ENCODE data around the gene AMD1. TPM values are rescaled to one million over a fixed set of nuclear protein-coding genes. Genes with fewer than 3 reads are reported as not detected.
A peak's percentile ranks its signal among the peaks of the same experiment; 100 is the strongest.

Gene AMD1
- total and polyA plus RNA-seq, 2 of the 8 experiments (the other 6 are each of a cell fraction or from before 2014, with no cell fraction given) = 60.9 to 177 TPM

- ChIA-PET POLR2A (ENCODE audit: partially characterized antibody) (interaction anchor here (0.6 to 8.7 kb wide), 35 partner anchors 11 to 988 kb away, joined by 3 to 344 read pairs (median 4); partner anchors contain the start of genes CDK19, GTF3C6 and RPF2), CTCF (ENCODE audit: partially characterized antibody) (interaction anchor here (0.7 to 2.0 kb wide), 6 partner anchors 10 to 348 kb away, joined by 3 to 6 read pairs (median 3); no protein-coding TSS in a partner anchor)
- Histone ChIP-seq H2BK12ac (ENCODE audit: low read depth, low read length) (no peak overlapping the region), H3K36me3 (ENCODE audit: control insufficient read depth in 2 of 4, insufficient read depth in 4 of 4, low read length in 3 of 4) (no peaks in the 10 kb centered on the region), H3K79me1 (ENCODE audit: low read depth, low read length) (no peaks in the 10 kb centered on the region; the same call in 1 of the 2 replicates), H4K20me1 (replicated peaks in 1 of 2; ENCODE audit: control insufficient read depth in 1 of 2, insufficient read depth in 2 of 2, low read length in 2 of 2) (peaks cover 34 to 47% of the 10 kb centered on the region in 2 experiments), H2AK5ac (ENCODE audit: low read depth, low read length) (no peak overlapping the region), H3K56ac (replicated peaks; ENCODE audit: insufficient read length, low read depth, low read length) (no peak overlapping the region), H3K4ac (replicated peaks; ENCODE audit: insufficient read length, low read depth, low read length) (no peak overlapping the region), H4K91ac (replicated peaks; ENCODE audit: insufficient read length, low read length) (no peak overlapping the region), H2BK5ac (ENCODE audit: low read depth, low read length) (no peak overlapping the region), H3K4me1 (replicated peaks in 1 of 4; ENCODE audit: control insufficient read depth in 3 of 4, insufficient read depth in 4 of 4, low read length in 3 of 4) (peaks cover 0 to 9% (median 2%) of the 10 kb centered on the region in 4 experiments; a peak in 4 of 7 replicates), H4K8ac (ENCODE audit: extremely low read depth, insufficient read depth, low read length) (no peak overlapping the region), H3K23ac (ENCODE audit: insufficient read length) (no peak overlapping the region), H4K5ac (ENCODE audit: insufficient read length, low read depth, low read length) (no peak overlapping the region), H3K18ac (ENCODE audit: extremely low read depth, low read length) (no peak overlapping the region), H3K9ac (replicated peaks in 1 of 4; ENCODE audit: extremely low read depth in 1 of 4, low read depth in 3 of 4, low read length in 3 of 4) (peak overlapping the region; percentile 5 to 94 (median 67); a peak in 5 of 7 replicates), H3K9me3 (ENCODE audit: insufficient read depth in 2 of 2, low read depth in 1 of 2, low read length in 1 of 2) (no peaks in the 10 kb centered on the region), H2AFZ (ENCODE audit: low read length) (no peak overlapping the region), H2BK20ac (ENCODE audit: low read length) (no peak overlapping the region), H3K23me2 (ENCODE audit: low read depth, low read length) (peaks cover 14% of the 10 kb centered on the region), H2BK120ac (replicated peaks; ENCODE audit: low read depth, low read length) (no peak overlapping the region), H2BK15ac (ENCODE audit: low read length) (no peak overlapping the region), H3K79me2 (ENCODE audit: control insufficient read depth in 1 of 2, insufficient read depth in 2 of 2, low read length in 2 of 2) (peaks cover 69 to 86% of the 10 kb centered on the region in 2 experiments), H3K4me3 (ENCODE audit: extremely low read depth in 1 of 4, insufficient read depth in 2 of 4, low read depth in 3 of 4, low read length in 4 of 4) (peak overlapping the region; percentile 81 to 95 (median 90)), H3K27me3 (replicated peaks in 1 of 4; ENCODE audit: control insufficient read depth in 3 of 4, extremely low read depth in 1 of 4, insufficient read depth in 3 of 4, low read length in 3 of 4) (no peaks in the 10 kb centered on the region), H3K27ac (ENCODE audit: low read depth, low read length) (no peak overlapping the region), H3K4me2 (ENCODE audit: insufficient read depth in 1 of 2, low read depth in 2 of 2, low read length in 2 of 2) (peak overlapping the region; percentile 80 to 87), H3K14ac (ENCODE audit: insufficient read length) (no peak overlapping the region)
- FAIRE-seq (no peak), DNase-seq (ENCODE audit: low read depth in 1 of 2, low spot score in 2 of 2) (no peak)
- WGBS, 2 experiments (ENCODE audit: extremely low coverage in 1 of 2, insufficient coverage in 1 of 2, insufficient read length in 1 of 2, insufficient replicate concordance in 2 of 2, low coverage in 1 of 2, low lambda C conversion rate in 2 of 2, missing lambda C conversion rate in 1 of 2) = 14% methylated on average over 10 of the region's 10 CpGs; no CpG with 5 or more reads in 1 of the 2 experiments
- TF ChIP-seq FOSL1 (IDR thresholded peaks at IDR 0.05; ENCODE audit: insufficient read depth, low read depth, low read length) = no peak
- peak; percentile 5 for TF ChIP-seq SAP30 (IDR thresholded peaks at IDR 0.05; ENCODE audit: insufficient read depth, insufficient replicate concordance, low read length)
Measured at GRCh38 chr6:110876806-110877564, 2.4 kb downstream of the AMD1 start.

All from H1 (cell line).